Measurements from ENCODE around the gene TRDN. TPM values are rescaled to one million over a fixed set of nuclear protein-coding genes. Genes with fewer than 3 reads are reported as not detected.
"Not testable (repeated sequence)": the region's sequence is repeated elsewhere in the genome, so short reads cannot be mapped to it uniquely, and the experiment has no call there.

Gene TRDN
- total and polyA plus RNA-seq, 4 experiments from 2014 or later: not detected

- H3K4me1 ChIP-seq (ENCODE audit: insufficient read depth, low read length): no peaks in the 10 kb centered on the region
- H3K4me3 ChIP-seq (ENCODE audit: low read length in 2 of 2): no peak overlapping the region
- no peaks in the 10 kb centered on the region for H3K36me3 ChIP-seq (ENCODE audit: insufficient read depth, low read length)
- Mint-ChIP-seq H3K27ac (no peak overlapping the region), H3K4me1 (no peaks in the 10 kb centered on the region), H3K36me3 (no peaks in the 10 kb centered on the region), H3K4me3 (no peak overlapping the region), H3K27me3 (no peaks in the 10 kb centered on the region), H3K9me3 (peaks cover 0 to 15% (median 5%) of the 10 kb centered on the region in 8 donors)
- POLR2A ChIA-PET (ENCODE audit: partially characterized antibody): no interaction called here
- intact Hi-C loops (cut with micrococcal nuclease): no loop called here
- H3K9me3 ChIP-seq (ENCODE audit: control insufficient read depth in 1 of 2, low read length in 2 of 2): peaks cover 0 to 2% of the 10 kb centered on the region in 2 donors
- H3K27ac ChIP-seq (ENCODE audit: low read depth, low read length): no peak overlapping the region
- DNase-seq: no peak
- no peaks in the 10 kb centered on the region for H3K27me3 ChIP-seq (ENCODE audit: insufficient read depth, low read length)
- CTCF ChIA-PET (ENCODE audit: partially characterized antibody): no interaction called here
Measured at GRCh38 chr6:123562264-123562663, 74.5 kb downstream of the TRDN start.

- H3K4me3 Mint-ChIP-seq; H3K27ac Mint-ChIP-seq; H3K4me1 ChIP-seq (ENCODE audit: insufficient read depth, low read length); intact Hi-C loops (cut with micrococcal nuclease); H3K36me3 Mint-ChIP-seq; POLR2A ChIA-PET (ENCODE audit: partially characterized antibody); H3K36me3 ChIP-seq (ENCODE audit: insufficient read depth, low read length); DNase-seq; H3K27me3 ChIP-seq (ENCODE audit: insufficient read depth, low read length); H3K4me3 ChIP-seq (ENCODE audit: low read length in 2 of 2); CTCF ChIA-PET (ENCODE audit: partially characterized antibody); H3K9me3 ChIP-seq (ENCODE audit: control insufficient read depth in 1 of 2, low read length in 2 of 2); H3K27ac ChIP-seq (ENCODE audit: low read depth, low read length); H3K4me1 Mint-ChIP-seq; H3K27me3 Mint-ChIP-seq: not testable (repeated sequence)
- peaks cover 0 to 15% (median 6%) of the 10 kb centered on the region in 8 donors for H3K9me3 Mint-ChIP-seq
Measured at GRCh38 chr6:123559816-123560215, 76.9 kb downstream of the TRDN start.

- H3K9me3 Mint-ChIP-seq: peaks cover 0 to 15% (median 8%) of the 10 kb centered on the region in 8 donors
- H3K4me3 ChIP-seq (ENCODE audit: low read length in 2 of 2); H3K27ac ChIP-seq (ENCODE audit: low read depth, low read length); H3K36me3 ChIP-seq (ENCODE audit: insufficient read depth, low read length); DNase-seq; POLR2A ChIA-PET (ENCODE audit: partially characterized antibody); H3K4me1 Mint-ChIP-seq; H3K27me3 Mint-ChIP-seq; CTCF ChIA-PET (ENCODE audit: partially characterized antibody); intact Hi-C loops (cut with micrococcal nuclease); H3K4me3 Mint-ChIP-seq; H3K4me1 ChIP-seq (ENCODE audit: insufficient read depth, low read length); H3K9me3 ChIP-seq (ENCODE audit: control insufficient read depth in 1 of 2, low read length in 2 of 2); H3K27me3 ChIP-seq (ENCODE audit: insufficient read depth, low read length); H3K36me3 Mint-ChIP-seq; H3K27ac Mint-ChIP-seq: not testable (repeated sequence)
Measured at GRCh38 chr6:123557474-123557873, 79.3 kb downstream of the TRDN start.

- Histone ChIP-seq H3K27me3 (ENCODE audit: insufficient read depth, low read length) (no peaks in the 10 kb centered on the region), H3K4me3 (ENCODE audit: low read length in 2 of 2) (no peak overlapping the region), H3K27ac (ENCODE audit: low read depth, low read length) (no peak overlapping the region), H3K36me3 (ENCODE audit: insufficient read depth, low read length) (no peaks in the 10 kb centered on the region), H3K4me1 (ENCODE audit: insufficient read depth, low read length) (no peaks in the 10 kb centered on the region), H3K9me3 (ENCODE audit: control insufficient read depth in 1 of 2, low read length in 2 of 2) (no peaks in the 10 kb centered on the region)
- Mint-ChIP-seq H3K4me1 (no peaks in the 10 kb centered on the region), H3K4me3 (no peak overlapping the region), H3K27ac (no peak overlapping the region), H3K27me3 (no peaks in the 10 kb centered on the region), H3K36me3 (no peaks in the 10 kb centered on the region), H3K9me3 (peaks cover 0 to 7% (median under 1%) of the 10 kb centered on the region in 8 donors)
- POLR2A ChIA-PET (ENCODE audit: partially characterized antibody): no interaction called here
- DNase-seq: no peak
- intact Hi-C loops (cut with micrococcal nuclease): no loop called here
- CTCF ChIA-PET (ENCODE audit: partially characterized antibody): no interaction called here
Measured at GRCh38 chr6:123551939-123552707, 84.6 kb downstream of the TRDN start.

- no peaks in the 10 kb centered on the region for H3K4me1 Mint-ChIP-seq
- DNase-seq: no peak
- H3K9me3 Mint-ChIP-seq: peaks cover 0 to 7% (median 1%) of the 10 kb centered on the region in 8 donors
- Histone ChIP-seq H3K27ac (ENCODE audit: low read depth, low read length) (no peak overlapping the region), H3K4me1 (ENCODE audit: insufficient read depth, low read length) (no peaks in the 10 kb centered on the region), H3K36me3 (ENCODE audit: insufficient read depth, low read length) (no peaks in the 10 kb centered on the region), H3K27me3 (ENCODE audit: insufficient read depth, low read length) (no peaks in the 10 kb centered on the region), H3K9me3 (ENCODE audit: control insufficient read depth in 1 of 2, low read length in 2 of 2) (no peaks in the 10 kb centered on the region), H3K4me3 (ENCODE audit: low read length in 2 of 2) (no peak overlapping the region)
- ChIA-PET CTCF (ENCODE audit: partially characterized antibody) (no interaction called here), POLR2A (ENCODE audit: partially characterized antibody) (no interaction called here)
- no peaks in the 10 kb centered on the region for H3K36me3 Mint-ChIP-seq
- H3K27ac Mint-ChIP-seq: no peak overlapping the region
- H3K27me3 Mint-ChIP-seq: no peaks in the 10 kb centered on the region
- H3K4me3 Mint-ChIP-seq: no peak overlapping the region
- intact Hi-C loops (cut with micrococcal nuclease): no loop called here
Measured at GRCh38 chr6:123550052-123550617, 86.6 kb downstream of the TRDN start.

- Mint-ChIP-seq H3K27me3 (no peaks in the 10 kb centered on the region), H3K9me3 (peaks cover 0 to 7% (median 1%) of the 10 kb centered on the region in 8 donors), H3K27ac (no peak overlapping the region), H3K4me1 (no peaks in the 10 kb centered on the region), H3K36me3 (no peaks in the 10 kb centered on the region), H3K4me3 (no peak overlapping the region)
- ChIA-PET POLR2A (ENCODE audit: partially characterized antibody) (no interaction called here), CTCF (ENCODE audit: partially characterized antibody) (no interaction called here)
- Histone ChIP-seq H3K9me3 (ENCODE audit: control insufficient read depth in 1 of 2, low read length in 2 of 2) (no peaks in the 10 kb centered on the region), H3K27ac (ENCODE audit: low read depth, low read length) (no peak overlapping the region), H3K27me3 (ENCODE audit: insufficient read depth, low read length) (no peaks in the 10 kb centered on the region), H3K36me3 (ENCODE audit: insufficient read depth, low read length) (no peaks in the 10 kb centered on the region), H3K4me1 (ENCODE audit: insufficient read depth, low read length) (no peaks in the 10 kb centered on the region), H3K4me3 (ENCODE audit: low read length in 2 of 2) (no peak overlapping the region)
- intact Hi-C loops (cut with micrococcal nuclease): no loop called here
- DNase-seq: no peak
Measured at GRCh38 chr6:123549476-123549875, 87.3 kb downstream of the TRDN start.

GRCh38 chr6:123547216-123547978 is 89.4 kb downstream of the TRDN start:
- H3K4me1 ChIP-seq (ENCODE audit: insufficient read depth, low read length): no peaks in the 10 kb centered on the region
- intact Hi-C loops (cut with micrococcal nuclease): no loop called here
- ChIA-PET CTCF (ENCODE audit: partially characterized antibody) (no interaction called here), POLR2A (ENCODE audit: partially characterized antibody) (no interaction called here)
- Mint-ChIP-seq H3K27me3 (no peaks in the 10 kb centered on the region), H3K27ac (no peak overlapping the region), H3K9me3 (peaks cover 0 to 3% (median 0%) of the 10 kb centered on the region in 8 donors), H3K4me3 (no peak overlapping the region), H3K36me3 (no peaks in the 10 kb centered on the region), H3K4me1 (no peaks in the 10 kb centered on the region)
- no peaks in the 10 kb centered on the region for H3K36me3 ChIP-seq (ENCODE audit: insufficient read depth, low read length)
- no peak overlapping the region for H3K27ac ChIP-seq (ENCODE audit: low read depth, low read length)
- H3K9me3 ChIP-seq (ENCODE audit: control insufficient read depth in 1 of 2, low read length in 2 of 2): no peaks in the 10 kb centered on the region
- no peaks in the 10 kb centered on the region for H3K27me3 ChIP-seq (ENCODE audit: insufficient read depth, low read length)
- no peak overlapping the region for H3K4me3 ChIP-seq (ENCODE audit: low read length in 2 of 2)
- DNase-seq: no peak

Measured in CD4-positive, alpha-beta memory T cell (primary cell).